Activated CD8-positive, alpha-beta memory T cell treated with anti-CD3 and anti-CD28 coated beads, Interleukin-2, amount 10 ng/mL, durations not matched to agents 7 days and 5 days (primary cell): ENCODE results near the gene PLXNA3. TPM values are rescaled to one million over a fixed set of nuclear protein-coding genes. Genes with fewer than 3 reads are reported as not detected.
"Not testable (repeated sequence)": the region's sequence is repeated elsewhere in the genome, so short reads cannot be mapped to it uniquely, and the experiment has no call there.

Source experiments
- ATAC-seq: fragments of 150-1000 bp; cut with Tn5 transposase; one replicate; pipeline ENCODE4 v1.10.0; 2021; ENCODE audit warnings: moderate library complexity
- CTCF ChIA-PET: fragments of 350-600 bp; sonication (Branson Sonifier 250); formaldehyde crosslinking; loops from one replicate; lab custom pipeline; 2021; ENCODE audit warnings: antibody characterized with exemption; lab: Charles Lee
- DNase-seq: peaks from one replicate; pipeline ENCODE4 v3.0.0-alpha.2; 2020
- H3K27ac Mint-ChIP-seq: one replicate; pipeline ENCODE4 v1.8.0; 2021; ENCODE audit warnings: mild to moderate bottlenecking, mixed read lengths
- H3K27me3 Mint-ChIP-seq: one replicate; pipeline ENCODE4 v1.8.0; 2021; ENCODE audit warnings: mixed read lengths
- H3K36me3 Mint-ChIP-seq: one replicate; pipeline ENCODE4 v1.8.0; 2021; ENCODE audit warnings: mild to moderate bottlenecking, mixed read lengths
- H3K4me1 Mint-ChIP-seq: one replicate; pipeline ENCODE4 v1.8.0; 2021; ENCODE audit warnings: mixed read lengths
- H3K4me3 Mint-ChIP-seq: one replicate; pipeline ENCODE4 v1.8.0; 2021; ENCODE audit warnings: mild to moderate bottlenecking, moderate library complexity, mixed read lengths
- H3K9me3 Mint-ChIP-seq: one replicate; pipeline ENCODE4 v1.8.0; 2022; ENCODE audit warnings: low read depth, mixed read lengths
- total RNA-seq, 2 experiments: library from RNA; stranded (reverse); gene quantifications; one replicate each; pipeline ENCODE4 v1.2.3, GENCODE V29; 2021

Gene PLXNA3
- total RNA-seq, 2 experiments from 2014 or later = 42.3 to 48.5 TPM

GRCh38 chrX:154490021-154490413, 31.9 kb downstream of the PLXNA3 start:
- peak overlapping the region; percentile 91 for H3K27ac Mint-ChIP-seq
- peaks cover 30% of the 10 kb centered on the region for H3K4me1 Mint-ChIP-seq
- ATAC-seq (peak; percentile 28), DNase-seq (peak; percentile 66)
- CTCF ChIA-PET = interaction anchor here (1.3 to 1.9 kb wide), 7 partner anchors 20 to 117 kb away, joined by 3 to 6 read pairs (median 3); no protein-coding TSS in a partner anchor
- H3K36me3 Mint-ChIP-seq = no peaks in the 10 kb centered on the region
- H3K4me3 Mint-ChIP-seq = peak overlapping the region; percentile 84
- H3K27me3 Mint-ChIP-seq = no peaks in the 10 kb centered on the region
- no peaks in the 10 kb centered on the region for H3K9me3 Mint-ChIP-seq

GRCh38 chrX:154490414-154491083, 32.5 kb downstream of the PLXNA3 start, which contains the start of gene SLC10A3:
SLC10A3 (minus strand) TSS chrX:154490629; CDS start chrX:154488940, 1,689 bp downstream.
- CTCF ChIA-PET = interaction anchor here (1.3 to 1.9 kb wide), 6 partner anchors 20 to 118 kb away, joined by 3 to 6 read pairs (median 3); no protein-coding TSS in a partner anchor
- peak within 1 kb of the TSS; percentile 93 for H3K27ac Mint-ChIP-seq
- no peaks in the 10 kb centered on the region for H3K9me3 Mint-ChIP-seq

GRCh38 chrX:154494715-154495114, 36.6 kb downstream of the PLXNA3 start:
- H3K36me3 Mint-ChIP-seq = no peaks in the 10 kb centered on the region
- H3K4me3 Mint-ChIP-seq = no peak overlapping the region
- DNase-seq = no peak
- H3K27me3 Mint-ChIP-seq = no peaks in the 10 kb centered on the region
- no peak for ATAC-seq
- no peak overlapping the region for H3K27ac Mint-ChIP-seq
- CTCF ChIA-PET = no interaction called here
- no peaks in the 10 kb centered on the region for H3K9me3 Mint-ChIP-seq
- peaks cover 6% of the 10 kb centered on the region for H3K4me1 Mint-ChIP-seq

More at GRCh38 chrX:154490414-154491083, 32.5 kb downstream of the PLXNA3 start, which contains the start of gene SLC10A3:
- peak within 1 kb of the TSS; percentile 85 for H3K4me3 Mint-ChIP-seq
- DNase-seq (peak; percentile 94), ATAC-seq (peak; percentile 89)
- H3K27me3 Mint-ChIP-seq = no peaks in the 10 kb centered on the region
- no peaks in the 10 kb centered on the region for H3K36me3 Mint-ChIP-seq
- H3K4me1 Mint-ChIP-seq = peaks cover 28% of the 10 kb centered on the region

DNA sequence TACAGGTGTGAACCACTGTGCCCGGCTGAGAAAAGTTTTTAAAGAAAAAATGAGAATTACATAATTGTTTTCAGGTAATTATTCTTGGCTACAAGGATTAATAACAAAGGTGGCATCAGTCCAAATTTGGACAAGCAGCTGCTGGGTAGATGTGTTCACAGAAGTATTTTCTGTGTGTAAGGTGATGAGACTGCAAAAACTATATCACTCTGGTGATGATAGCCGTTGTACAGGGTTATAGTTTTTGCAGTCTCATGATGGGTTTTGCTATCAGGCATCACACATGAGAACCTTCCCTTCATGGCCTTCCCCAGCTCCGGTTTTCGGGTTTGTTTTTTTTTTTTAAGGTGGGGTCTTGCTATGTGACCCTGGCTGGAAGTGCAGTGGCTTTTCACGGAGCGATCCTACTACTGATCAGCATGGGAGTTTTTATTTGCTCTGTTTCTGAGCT, 37.4 kb downstream of the PLXNA3 start:
- H3K36me3 Mint-ChIP-seq = no peaks in the 10 kb centered on the region
- no peak overlapping the region for H3K27ac Mint-ChIP-seq
- H3K9me3 Mint-ChIP-seq = no peaks in the 10 kb centered on the region
- no peaks in the 10 kb centered on the region for H3K27me3 Mint-ChIP-seq
- H3K4me3 Mint-ChIP-seq = no peak overlapping the region
- ATAC-seq = no peak
- CTCF ChIA-PET = no interaction called here
- DNase-seq = no peak
- peaks cover 6% of the 10 kb centered on the region for H3K4me1 Mint-ChIP-seq

DNA sequence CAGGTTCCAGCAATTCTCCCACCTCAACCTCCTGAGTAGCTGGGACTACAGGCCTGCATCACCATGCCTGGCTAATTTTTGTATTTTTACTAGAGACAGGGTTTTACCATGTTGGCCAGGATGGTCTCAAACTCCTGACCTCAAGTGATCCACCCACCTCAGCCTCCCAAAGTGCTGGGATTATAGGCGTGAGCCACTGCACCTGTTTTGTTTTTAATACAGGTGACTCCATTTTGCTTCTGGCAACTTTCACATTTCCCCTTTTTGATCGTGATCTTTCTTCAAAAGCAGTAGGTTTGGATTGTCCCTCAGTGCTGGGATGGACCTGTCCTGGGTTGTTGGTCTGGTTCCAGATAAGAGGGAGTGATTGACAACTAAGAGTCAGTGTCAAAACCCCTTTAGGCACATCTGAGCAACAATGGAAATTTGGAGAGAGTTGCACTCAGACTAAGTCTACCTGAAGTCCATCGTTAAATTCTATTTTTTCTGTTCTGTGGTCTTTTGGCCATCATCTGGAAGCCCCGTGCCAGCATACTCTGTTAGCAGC, 38.6 kb downstream of the PLXNA3 start:
- not testable (repeated sequence) for H3K4me3 Mint-ChIP-seq, ATAC-seq, H3K27me3 Mint-ChIP-seq, H3K9me3 Mint-ChIP-seq, H3K4me1 Mint-ChIP-seq, DNase-seq, H3K27ac Mint-ChIP-seq, H3K36me3 Mint-ChIP-seq
- CTCF ChIA-PET = interaction anchor here (1.6 kb wide), 1 partner anchor 30 kb away, joined by 4 read pairs; no protein-coding TSS in a partner anchor

DNA sequence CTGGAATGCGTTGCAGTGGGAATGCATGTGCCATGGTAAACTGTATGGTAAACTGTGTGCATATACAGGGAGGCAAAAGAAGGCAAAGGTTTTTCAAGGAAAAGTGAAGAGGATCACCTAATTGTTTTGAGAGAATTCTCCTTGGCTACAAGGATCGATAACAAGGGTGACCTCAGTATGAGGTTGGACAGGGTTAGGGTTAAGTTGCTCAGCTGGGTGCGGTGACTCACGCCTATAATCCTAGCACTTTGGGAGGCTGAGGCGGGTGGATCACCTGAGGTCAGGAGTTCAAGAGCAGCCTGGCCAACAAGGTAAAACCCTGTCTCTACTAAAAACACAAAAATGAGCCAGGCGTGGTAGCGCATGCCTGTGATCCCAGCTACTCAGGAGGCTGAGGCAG, 43.3 kb downstream of the PLXNA3 start:
- H3K4me3 Mint-ChIP-seq, H3K27ac Mint-ChIP-seq, H3K9me3 Mint-ChIP-seq, H3K27me3 Mint-ChIP-seq, CTCF ChIA-PET, H3K4me1 Mint-ChIP-seq, H3K36me3 Mint-ChIP-seq, DNase-seq, ATAC-seq: not testable (repeated sequence)

DNA sequence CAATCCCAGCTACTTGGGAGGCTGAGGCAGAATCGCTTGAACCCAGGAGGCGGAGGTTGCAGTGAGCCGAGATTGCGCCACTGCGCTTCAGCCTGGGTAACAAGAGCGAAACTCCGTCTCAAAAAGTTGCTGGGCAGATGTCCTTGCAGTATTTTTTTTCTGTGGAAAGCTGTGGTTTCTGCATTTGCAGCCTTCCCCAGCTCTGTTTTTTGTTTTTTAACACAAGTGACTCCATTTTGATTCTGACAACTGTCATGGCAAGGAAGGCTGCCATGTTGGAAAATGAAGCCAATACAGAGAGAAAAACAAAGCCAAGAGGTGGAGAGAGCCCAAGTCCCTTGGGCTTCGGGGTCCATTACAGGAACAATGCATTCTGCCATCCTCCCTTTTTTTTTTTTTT, 44.0 kb downstream of the PLXNA3 start:
- Mint-ChIP-seq H3K36me3 (peaks cover 2% of the 10 kb centered on the region), H3K27me3 (no peaks in the 10 kb centered on the region), H3K9me3 (no peaks in the 10 kb centered on the region), H3K27ac (no peak overlapping the region), H3K4me3 (no peak overlapping the region), H3K4me1 (peaks cover 2% of the 10 kb centered on the region)
- ATAC-seq (no peak), DNase-seq (no peak)
- CTCF ChIA-PET = interaction anchor here (0.6 kb wide), 1 partner anchor 50 kb away, joined by 3 read pairs; no protein-coding TSS in a partner anchor

GRCh38 chrX:154502989-154503388, 44.9 kb downstream of the PLXNA3 start:
- Mint-ChIP-seq H3K27ac (no peak overlapping the region), H3K4me1 (no peaks in the 10 kb centered on the region), H3K27me3 (no peaks in the 10 kb centered on the region), H3K9me3 (no peaks in the 10 kb centered on the region), H3K4me3 (no peak overlapping the region), H3K36me3 (peaks cover 2% of the 10 kb centered on the region)
- CTCF ChIA-PET = no interaction called here
- ATAC-seq (no peak), DNase-seq (no peak)

DNA sequence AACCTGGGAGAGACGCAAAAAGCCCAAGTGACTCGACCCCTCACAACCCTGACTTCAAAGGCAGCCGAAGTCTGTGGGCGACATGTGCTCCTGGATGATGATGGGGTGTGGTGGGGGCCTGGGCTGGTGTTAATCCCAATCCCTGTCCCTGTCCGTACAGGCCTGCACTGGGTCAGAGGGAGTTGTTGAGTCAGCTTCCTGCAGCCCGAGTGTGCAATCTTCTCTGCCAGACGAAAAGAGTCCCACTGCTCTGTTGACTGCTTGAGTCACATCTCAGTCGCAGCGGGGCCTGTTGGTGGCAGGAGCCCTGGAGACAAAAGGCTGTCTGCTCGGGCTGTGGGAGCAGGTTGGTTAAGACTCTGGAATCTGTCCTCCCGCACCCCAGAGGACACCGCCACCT, 47.7 kb downstream of the PLXNA3 start:
- Mint-ChIP-seq H3K4me3 (no peak overlapping the region), H3K27me3 (no peaks in the 10 kb centered on the region), H3K9me3 (no peaks in the 10 kb centered on the region), H3K27ac (no peak overlapping the region), H3K4me1 (peaks cover 7% of the 10 kb centered on the region), H3K36me3 (peaks cover 15% of the 10 kb centered on the region)
- CTCF ChIA-PET = no interaction called here
- DNase-seq (no peak), ATAC-seq (no peak)

- no peak overlapping the region for H3K4me3 Mint-ChIP-seq
- CTCF ChIA-PET = no interaction called here
- ATAC-seq (no peak), DNase-seq (no peak)
- no peaks in the 10 kb centered on the region for H3K27me3 Mint-ChIP-seq
- H3K9me3 Mint-ChIP-seq = no peaks in the 10 kb centered on the region
- no peak overlapping the region for H3K27ac Mint-ChIP-seq
- peaks cover 14% of the 10 kb centered on the region for H3K4me1 Mint-ChIP-seq
- peaks cover 17% of the 10 kb centered on the region for H3K36me3 Mint-ChIP-seq
Measured at GRCh38 chrX:154506483-154507332, 48.6 kb downstream of the PLXNA3 start.

DNA sequence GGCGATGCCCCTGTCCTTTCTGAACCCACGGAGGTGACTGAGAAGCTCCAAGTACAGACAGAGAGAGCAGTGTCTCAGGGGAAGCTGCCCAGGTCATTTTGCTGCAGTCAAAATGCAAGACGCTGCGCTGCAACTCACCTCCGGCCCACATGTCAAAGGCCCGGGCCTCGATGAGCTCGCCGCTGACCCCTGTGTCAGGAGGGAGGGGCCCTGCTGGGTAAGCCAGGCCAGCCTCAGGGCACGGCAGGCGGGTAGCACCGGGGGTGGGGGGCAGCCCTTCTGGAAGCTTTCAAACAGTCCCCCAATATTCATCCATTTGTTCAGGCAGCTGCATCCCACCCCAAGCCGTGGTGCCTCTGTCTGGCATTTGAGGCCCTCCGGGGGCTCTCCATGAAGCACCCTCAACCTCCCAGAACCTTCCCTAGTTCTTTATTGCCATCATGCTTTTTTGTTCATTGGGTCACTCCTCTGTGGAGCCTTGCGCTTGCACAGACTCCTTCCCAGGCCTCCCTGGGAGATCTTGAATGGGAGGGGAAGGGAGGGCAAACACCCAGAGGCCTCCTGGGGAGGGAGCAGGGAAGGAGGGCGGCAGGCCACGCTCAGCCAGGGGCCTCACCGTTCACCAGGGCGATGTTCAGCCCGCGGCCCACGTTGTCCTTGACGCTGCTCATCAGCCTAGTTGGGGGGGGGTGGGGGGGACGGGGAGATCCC, 49.7 kb downstream of the PLXNA3 start:
- Mint-ChIP-seq H3K4me3 (no peak overlapping the region), H3K4me1 (peaks cover 17% of the 10 kb centered on the region), H3K9me3 (no peaks in the 10 kb centered on the region), H3K27me3 (no peaks in the 10 kb centered on the region), H3K27ac (no peak overlapping the region), H3K36me3 (peaks cover 17% of the 10 kb centered on the region)
- CTCF ChIA-PET = no interaction called here
- ATAC-seq = no peak
- DNase-seq = no peak

DNA sequence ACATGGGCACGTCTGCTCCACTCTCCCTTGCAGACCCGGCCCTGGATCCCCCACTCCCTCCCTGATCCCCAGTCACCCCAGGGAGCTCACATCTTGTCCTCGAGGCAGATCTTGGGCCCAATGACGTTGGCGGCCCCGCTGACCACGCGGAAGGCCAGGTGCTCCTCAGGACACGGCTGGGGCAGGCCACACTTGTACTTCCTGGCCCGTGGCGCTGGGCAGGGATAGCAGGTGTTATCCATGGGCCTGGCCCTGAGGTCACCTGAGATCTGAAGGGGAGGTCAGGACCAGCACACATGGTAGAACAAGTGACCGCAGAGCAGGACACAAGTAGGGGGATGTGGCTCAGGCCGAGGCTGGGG, 50.3 kb downstream of the PLXNA3 start:
- H3K4me3 Mint-ChIP-seq = no peak overlapping the region
- peaks cover 17% of the 10 kb centered on the region for H3K4me1 Mint-ChIP-seq
- H3K9me3 Mint-ChIP-seq = no peaks in the 10 kb centered on the region
- no peaks in the 10 kb centered on the region for H3K27me3 Mint-ChIP-seq
- no peak overlapping the region for H3K27ac Mint-ChIP-seq
- no peak for ATAC-seq
- DNase-seq = no peak
- peaks cover 17% of the 10 kb centered on the region for H3K36me3 Mint-ChIP-seq
- CTCF ChIA-PET = no interaction called here

DNA sequence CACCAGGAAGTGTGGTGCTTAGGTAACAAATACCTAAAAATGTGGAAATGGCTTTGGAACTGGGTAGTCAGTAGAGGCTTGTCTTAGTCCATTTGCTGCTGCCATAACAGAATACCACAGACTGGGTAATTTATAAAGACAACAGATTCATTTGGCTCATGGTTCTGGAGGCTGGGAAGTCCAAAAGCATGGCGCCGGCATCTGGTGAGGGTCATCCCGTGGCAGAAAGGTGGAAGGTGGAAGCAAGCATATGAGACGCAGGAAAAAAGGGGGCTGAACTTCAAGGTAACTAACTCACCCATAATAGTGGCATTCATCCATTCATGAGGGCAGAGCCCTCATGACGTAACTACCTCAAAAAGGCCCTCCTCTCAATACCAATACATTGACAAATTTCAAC, 51.4 kb downstream of the PLXNA3 start:
- H3K27ac Mint-ChIP-seq = no peak overlapping the region
- peaks cover 23% of the 10 kb centered on the region for H3K4me1 Mint-ChIP-seq
- no peak overlapping the region for H3K4me3 Mint-ChIP-seq
- DNase-seq = no peak
- H3K36me3 Mint-ChIP-seq = peaks cover 19% of the 10 kb centered on the region
- no peaks in the 10 kb centered on the region for H3K27me3 Mint-ChIP-seq
- CTCF ChIA-PET = no interaction called here
- H3K9me3 Mint-ChIP-seq = no peaks in the 10 kb centered on the region
- ATAC-seq = no peak
